PC-9 (cell line): ENCODE measurements around the gene RFPL3. TPM values are rescaled to one million over a fixed set of nuclear protein-coding genes. Genes with fewer than 3 reads are reported as not detected.

Source experiments
- BruUV-seq: library from RNA; stranded (reverse); fragments of 400-500 nt; replicated peaks from 2 replicates; lab custom pipeline; 2021; lab: Mats Ljungman, UMichigan
- CTCF ChIA-PET: fragments of 300-600 bp; sonication (Branson Sonifier 250); formaldehyde crosslinking; loops from one replicate; lab custom pipeline; 2022; ENCODE audit warnings: antibody characterized with exemption; lab: Charles Lee
- POLR2A ChIA-PET: fragments of 300-600 bp; sonication (Branson Sonifier 250); formaldehyde crosslinking; loops from one replicate; lab custom pipeline; 2022; ENCODE audit warnings: antibody characterized with exemption; ENCODE audit not compliant: unreplicated experiment; lab: Charles Lee
- DNase-seq, 2 experiments: peaks; one replicate each; pipeline versions ENCODE4 v3.0.0 to v3.0.0-alpha.2; 2015 to 2022; ENCODE audit warnings: mixed read lengths in 1 of 2
- H2AFZ ChIP-seq: fragments of 200-600 bp; sonication (generic); 2 replicates; pipeline ENCODE4 v1.8.1; 2017; ENCODE audit warnings: antibody characterized with exemption
- H3F3A ChIP-seq: fragments of 200-600 bp; sonication (generic); 2 replicates; pipeline ENCODE4 v1.8.1; 2017; ENCODE audit warnings: antibody characterized with exemption, mild to moderate bottlenecking, low read depth; ENCODE audit not compliant: insufficient read depth
- H3K27ac ChIP-seq: fragments of 200-600 bp; sonication (generic); 2 replicates; pipeline ENCODE4 v1.6.1; 2016; ENCODE audit warnings: mixed run types
- H3K27me3 ChIP-seq: fragments of 200-600 bp; sonication (generic); 2 replicates; pipeline ENCODE4 v1.6.1; 2016; ENCODE audit warnings: low read depth, mixed run types; ENCODE audit not compliant: insufficient read depth
- H3K36me3 ChIP-seq: fragments of 200-600 bp; sonication (generic); 2 replicates; pipeline ENCODE4 v1.6.1; 2016; ENCODE audit warnings: low read depth, mixed run types
- H3K4me1 ChIP-seq: fragments of 200-600 bp; sonication (generic); replicated peaks from 2 replicates; pipeline ENCODE4 v1.6.1; 2016; ENCODE audit warnings: mixed run types; ENCODE audit not compliant: insufficient read depth
- H3K4me2 ChIP-seq: fragments of 200-600 bp; sonication (generic); 2 replicates; pipeline ENCODE4 v1.6.1; 2017; ENCODE audit warnings: mixed run types
- H3K4me3 ChIP-seq: fragments of 200-600 bp; sonication (generic); 2 replicates; pipeline ENCODE4 v1.6.1; 2016; ENCODE audit warnings: mixed run types
- H3K79me2 ChIP-seq: fragments of 200-600 bp; sonication (generic); 2 replicates; pipeline ENCODE4 v1.6.1; 2017; ENCODE audit warnings: low read depth, mixed run types
- H3K9me2 ChIP-seq: fragments of 200-600 bp; sonication (generic); 2 replicates; pipeline ENCODE4 v1.8.1; 2017; ENCODE audit warnings: mild to moderate bottlenecking; ENCODE audit not compliant: insufficient read depth
- H3K9me3 ChIP-seq: fragments of 200-600 bp; sonication (generic); 2 replicates; pipeline ENCODE4 v1.8.1; 2016; ENCODE audit warnings: low read depth; ENCODE audit not compliant: insufficient read depth
- H4K20me1 ChIP-seq: fragments of 200-600 bp; sonication (generic); 2 replicates; pipeline ENCODE4 v1.8.1; 2017; ENCODE audit not compliant: insufficient read depth
- CTCF ChIP-seq: fragments of 200-600 bp; sonication (generic); conservative IDR thresholded peaks from 2 replicates; pipeline ENCODE4 v1.6.1; 2017; ENCODE audit warnings: mixed run types, antibody characterized with exemption, mild to moderate bottlenecking, moderate library complexity
- EZH2 ChIP-seq: fragments of 200-600 bp; sonication (generic); IDR thresholded peaks from 2 replicates; pipeline ENCODE4 v1.8.0; 2017; ENCODE audit warnings: antibody characterized with exemption, low read depth
- intact Hi-C: fragments of 100-400 bp; cut with micrococcal nuclease; formaldehyde crosslinking; loops from one replicate; pipeline ENCODE4 v1.10.0; 2022; ENCODE audit not compliant: unreplicated experiment
- total RNA-seq: library from RNA; stranded (reverse); gene quantifications from 2 replicates; pipeline ENCODE4 v1.2.3, GENCODE V29; 2021

RFPL3 gene
- total RNA-seq, 1 experiment from 2014 or later = not detected

- no TSS peak for BruUV-seq
- ChIA-PET CTCF (no interaction called here), POLR2A (no interaction called here)
- DNase-seq = peak in 1 of 2 experiments; percentile 32
- Histone ChIP-seq H3F3A (no peaks in the 10 kb centered on the region), H3K27ac (no peak overlapping the region), H3K4me3 (no peak overlapping the region), H3K9me3 (no peaks in the 10 kb centered on the region), H3K36me3 (no peaks in the 10 kb centered on the region), H2AFZ (no peak overlapping the region), H3K79me2 (no peaks in the 10 kb centered on the region), H3K4me1 (no peaks in the 10 kb centered on the region), H3K9me2 (no peaks in the 10 kb centered on the region), H3K4me2 (no peak overlapping the region), H4K20me1 (no peaks in the 10 kb centered on the region), H3K27me3 (peaks cover 28% of the 10 kb centered on the region)
- intact Hi-C loops = loop anchor here (10.0 kb wide), 1 partner anchor 402 kb away; no protein-coding TSS in a partner anchor
- TF ChIP-seq CTCF = no peak
- TF ChIP-seq EZH2 = no peak
Observed at GRCh38 chr22:32376681-32377080, 19.0 kb downstream of the RFPL3 start.

GRCh38 chr22:32378707-32379272 lies 21.1 kb downstream of the RFPL3 start:
- no peaks in the 10 kb centered on the region for H3K36me3 ChIP-seq
- no peaks in the 10 kb centered on the region for H4K20me1 ChIP-seq
- no peaks in the 10 kb centered on the region for H3F3A ChIP-seq
- intact Hi-C loops = loop anchor here (10.0 kb wide), 1 partner anchor 404 kb away; no protein-coding TSS in a partner anchor
- ChIA-PET CTCF (no interaction called here), POLR2A (no interaction called here)
- no peak overlapping the region for H3K4me2 ChIP-seq
- TF ChIP-seq CTCF = peak; percentile 68
- no peak for TF ChIP-seq EZH2
- H3K9me3 ChIP-seq = no peaks in the 10 kb centered on the region
- H3K79me2 ChIP-seq = no peaks in the 10 kb centered on the region
- H3K4me3 ChIP-seq = no peak overlapping the region
- H3K27ac ChIP-seq = no peak overlapping the region
- H3K4me1 ChIP-seq = no peaks in the 10 kb centered on the region
- H2AFZ ChIP-seq = no peak overlapping the region
- BruUV-seq = no TSS peak
- peaks cover 28% of the 10 kb centered on the region for H3K27me3 ChIP-seq
- DNase-seq = peak; percentile 15 to 42
- H3K9me2 ChIP-seq = no peaks in the 10 kb centered on the region

GRCh38 chr22:32380991-32381390 lies 23.3 kb downstream of the RFPL3 start:
- Histone ChIP-seq H3K27me3 (peaks cover 18% of the 10 kb centered on the region), H3K4me2 (no peak overlapping the region), H3K36me3 (no peaks in the 10 kb centered on the region), H3K27ac (no peak overlapping the region), H3F3A (no peaks in the 10 kb centered on the region), H3K4me3 (no peak overlapping the region), H3K4me1 (no peaks in the 10 kb centered on the region), H2AFZ (no peak overlapping the region), H4K20me1 (no peaks in the 10 kb centered on the region), H3K9me2 (no peaks in the 10 kb centered on the region), H3K9me3 (no peaks in the 10 kb centered on the region), H3K79me2 (no peaks in the 10 kb centered on the region)
- POLR2A ChIA-PET = no interaction called here
- intact Hi-C loops = no loop called here
- no TSS peak for BruUV-seq
- CTCF ChIA-PET = no interaction called here
- TF ChIP-seq CTCF (no peak), EZH2 (no peak)
- no peak for DNase-seq
